Stimulated activated effector memory CD8-positive, alpha-beta T cell treated with anti-CD3 and anti-CD28 coated beads, Interleukin-12 subunit alpha, Interleukin-12 subunit beta, amount 100 ng/mL, for 72 hours (primary cell): ENCODE results near the gene NECTIN4.

Experiments used
- ATAC-seq: fragments of 150-1000 bp; cut with Tn5 transposase; 2 replicates; pipeline ENCODE4 v1.10.0; 2021
- DNase-seq, 2 donors: peaks; one replicate each; pipeline ENCODE4 v3.0.0; 2021 to 2022; ENCODE audit warnings: low spot score in 2 of 2
- H3K27ac Mint-ChIP-seq: one replicate; pipeline ENCODE4 v1.8.0; 2022; ENCODE audit warnings: mild to moderate bottlenecking, mixed read lengths
- H3K36me3 Mint-ChIP-seq: one replicate; pipeline ENCODE4 v1.8.0; 2022; ENCODE audit warnings: mild to moderate bottlenecking, mixed read lengths
- H3K4me1 Mint-ChIP-seq: one replicate; pipeline ENCODE4 v1.8.0; 2022; ENCODE audit warnings: mixed read lengths
- H3K4me3 Mint-ChIP-seq: one replicate; pipeline ENCODE4 v1.8.0; 2022; ENCODE audit warnings: mild to moderate bottlenecking, mixed read lengths
- H3K9me3 Mint-ChIP-seq: one replicate; pipeline ENCODE4 v1.8.0; 2022; ENCODE audit warnings: mixed read lengths

The NECTIN4 gene

GRCh38 chr1:161080441-161081405, 8.6 kb downstream of the NECTIN4 start:
- Mint-ChIP-seq H3K4me3 (no peak overlapping the region), H3K9me3 (no peaks in the 10 kb centered on the region), H3K36me3 (no peaks in the 10 kb centered on the region), H3K27ac (peak overlapping the region; percentile 7), H3K4me1 (no peaks in the 10 kb centered on the region)
- no peak for ATAC-seq
- no peak for DNase-seq

DNA sequence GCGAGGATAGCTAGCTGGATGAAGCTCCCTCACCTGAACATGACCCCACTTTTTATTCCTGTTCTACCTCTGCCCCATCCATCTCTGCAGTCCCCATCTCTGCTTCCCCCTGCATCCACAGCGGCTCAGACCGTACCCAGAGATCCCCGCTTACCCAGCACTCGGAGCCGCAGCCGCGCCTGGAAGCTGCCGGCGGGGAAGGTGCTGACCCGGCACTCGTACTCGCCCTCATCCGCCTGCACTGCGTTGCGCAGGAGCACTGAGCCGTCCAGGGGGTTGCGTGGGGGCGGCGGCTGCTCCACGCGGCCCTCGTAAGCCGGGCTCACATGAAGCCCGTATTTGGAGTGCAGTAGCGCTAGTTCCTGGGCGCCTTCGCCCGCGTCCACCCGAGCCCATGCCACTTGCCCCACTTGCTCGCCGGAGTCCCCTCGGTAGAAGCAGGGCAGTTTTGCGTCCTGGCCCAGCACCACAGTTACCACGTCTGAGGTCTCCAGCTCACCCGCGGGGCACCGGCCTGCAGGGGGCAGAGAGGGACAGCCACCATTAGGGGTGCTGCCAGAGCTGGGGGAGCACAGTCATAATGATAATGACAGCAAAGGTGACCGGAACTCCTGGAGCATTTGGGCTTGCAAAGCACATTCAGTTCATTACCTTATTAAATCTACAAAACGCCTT, 9.8 kb downstream of the NECTIN4 start:
- Mint-ChIP-seq H3K9me3 (no peaks in the 10 kb centered on the region), H3K36me3 (no peaks in the 10 kb centered on the region), H3K4me3 (no peak overlapping the region), H3K27ac (no peak overlapping the region), H3K4me1 (peaks cover under 1% of the 10 kb centered on the region)
- no peak for ATAC-seq
- DNase-seq: no peak

DNA sequence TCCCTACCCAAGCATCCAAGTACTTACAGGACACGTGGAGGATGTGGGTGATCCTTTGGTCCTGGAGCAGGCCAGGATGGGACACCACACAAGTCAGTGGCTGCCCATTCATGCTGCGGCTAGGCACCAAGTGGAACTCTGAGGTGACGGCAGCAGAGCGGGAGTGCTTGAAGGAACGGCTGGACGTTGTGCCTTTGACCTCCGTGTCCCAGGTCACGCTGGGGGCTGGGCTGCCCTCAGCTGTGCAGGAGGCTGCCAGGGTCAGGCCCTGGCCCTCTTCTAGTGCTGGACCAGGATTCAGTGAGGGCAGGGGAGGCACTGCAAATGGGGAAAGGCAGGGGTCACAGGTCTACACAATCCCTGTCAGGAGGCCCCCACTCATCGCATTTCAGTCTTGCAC, 11.9 kb downstream of the NECTIN4 start:
- no peaks in the 10 kb centered on the region for H3K9me3 Mint-ChIP-seq
- H3K4me1 Mint-ChIP-seq: peaks cover 12% of the 10 kb centered on the region
- DNase-seq (no peak), ATAC-seq (no peak)
- H3K27ac Mint-ChIP-seq: no peak overlapping the region
- no peak overlapping the region for H3K4me3 Mint-ChIP-seq
- H3K36me3 Mint-ChIP-seq: no peaks in the 10 kb centered on the region

DNA sequence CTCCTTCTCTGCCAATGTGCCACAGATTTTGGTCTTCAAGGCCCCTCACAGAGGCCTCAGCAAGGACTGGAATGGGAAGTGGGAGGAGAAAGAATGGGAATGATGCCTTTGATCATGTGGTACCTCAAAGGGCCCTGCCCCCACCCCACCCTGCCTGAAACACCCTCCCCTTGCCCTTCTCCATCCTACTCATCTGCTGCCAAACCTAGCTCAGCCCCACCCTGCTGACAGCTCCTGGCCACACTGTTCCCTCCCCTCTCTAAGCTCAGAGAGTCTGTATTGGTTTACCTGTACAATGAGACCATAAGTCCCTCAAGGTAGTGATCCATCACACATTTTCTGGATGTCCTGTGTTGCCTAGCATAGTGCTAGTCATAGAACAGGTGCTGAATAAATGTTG, 12.9 kb downstream of the NECTIN4 start:
- no peak overlapping the region for H3K4me3 Mint-ChIP-seq
- no peak for DNase-seq
- no peaks in the 10 kb centered on the region for H3K36me3 Mint-ChIP-seq
- no peaks in the 10 kb centered on the region for H3K9me3 Mint-ChIP-seq
- H3K27ac Mint-ChIP-seq: no peak overlapping the region
- no peak for ATAC-seq
- H3K4me1 Mint-ChIP-seq: peaks cover 22% of the 10 kb centered on the region

- ATAC-seq: no peak
- peaks cover 38% of the 10 kb centered on the region for H3K4me1 Mint-ChIP-seq
- no peaks in the 10 kb centered on the region for H3K9me3 Mint-ChIP-seq
- H3K4me3 Mint-ChIP-seq: no peak overlapping the region
- no peak for DNase-seq
- peaks cover 5% of the 10 kb centered on the region for H3K36me3 Mint-ChIP-seq
- H3K27ac Mint-ChIP-seq: peak overlapping the region; percentile 43
Measured at GRCh38 chr1:161074676-161075368, 14.5 kb downstream of the NECTIN4 start.

DNA sequence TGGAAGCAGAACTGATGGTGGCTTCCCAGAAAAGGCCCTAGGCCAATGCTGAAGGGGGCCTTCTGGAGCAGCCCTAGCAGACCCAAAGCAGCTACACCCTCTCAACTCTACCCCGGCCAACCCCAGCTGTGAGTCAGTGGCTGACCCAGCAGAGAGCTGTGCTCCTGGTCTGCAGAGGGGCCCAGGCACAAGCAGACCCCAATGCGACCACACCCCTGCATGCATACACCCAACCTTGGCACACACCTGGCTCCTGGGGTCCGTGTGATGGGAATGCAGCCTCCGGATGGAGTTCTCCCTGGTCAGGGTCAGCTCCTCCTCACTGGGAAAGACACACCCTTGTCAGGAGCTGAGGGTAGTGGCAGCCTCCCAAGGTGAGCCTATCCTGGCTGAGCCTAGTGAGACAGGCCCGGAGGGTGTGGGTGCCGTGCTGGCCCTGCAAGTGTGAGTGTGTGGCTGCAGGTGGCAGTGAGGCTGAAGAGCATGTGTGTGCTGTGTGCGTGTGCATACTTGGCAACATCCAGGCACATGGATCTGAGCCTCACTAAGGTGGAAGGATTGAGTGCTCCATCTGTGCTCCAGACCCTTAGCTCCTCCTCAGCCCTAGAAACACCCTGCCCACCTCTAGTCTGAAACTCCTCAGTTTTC, 15.8 kb downstream of the NECTIN4 start:
- no peak for ATAC-seq
- no peak for DNase-seq
- H3K4me3 Mint-ChIP-seq: no peak overlapping the region
- no peaks in the 10 kb centered on the region for H3K9me3 Mint-ChIP-seq
- peak overlapping the region; percentile 27 for H3K27ac Mint-ChIP-seq
- peaks cover 17% of the 10 kb centered on the region for H3K36me3 Mint-ChIP-seq
- H3K4me1 Mint-ChIP-seq: peaks cover 47% of the 10 kb centered on the region

DNA sequence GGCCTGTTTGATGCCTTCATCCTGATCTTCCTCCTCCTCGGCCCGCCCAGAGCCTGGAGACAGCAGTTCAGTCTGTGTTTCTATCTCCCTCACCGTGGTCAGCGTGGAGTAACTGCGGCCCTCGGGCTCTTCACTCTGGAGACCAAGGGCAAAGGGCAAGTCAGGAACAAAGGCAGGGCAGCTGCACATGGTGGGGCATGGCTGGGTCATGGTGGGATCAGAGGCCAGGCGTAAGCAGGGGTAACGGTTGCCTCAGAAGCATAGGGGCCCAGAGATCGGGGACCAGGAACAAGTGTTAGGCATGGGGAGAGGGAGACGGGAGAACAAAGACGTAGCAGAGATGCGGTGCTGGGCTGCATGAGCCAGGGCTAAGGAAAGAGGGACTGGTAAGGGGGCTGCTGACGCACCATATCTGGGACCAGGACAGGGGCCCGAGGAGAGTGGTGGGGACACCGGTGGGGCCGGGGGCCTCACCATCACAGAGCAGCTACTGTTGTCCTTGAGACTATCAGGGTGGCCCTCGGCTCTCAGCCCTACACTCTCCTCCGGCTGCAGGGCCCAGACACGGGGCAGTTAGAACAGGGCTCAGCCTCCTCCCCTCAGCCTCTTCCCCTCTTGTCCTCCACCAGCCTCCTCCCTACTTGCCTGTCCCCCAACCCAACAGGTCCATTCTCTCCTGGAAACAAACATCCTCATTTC, 16.5 kb downstream of the NECTIN4 start:
- Mint-ChIP-seq H3K4me1 (peaks cover 54% of the 10 kb centered on the region), H3K9me3 (no peaks in the 10 kb centered on the region), H3K27ac (peak overlapping the region; percentile 27), H3K36me3 (peaks cover 24% of the 10 kb centered on the region), H3K4me3 (no peak overlapping the region)
- ATAC-seq (no peak), DNase-seq (no peak)

DNA sequence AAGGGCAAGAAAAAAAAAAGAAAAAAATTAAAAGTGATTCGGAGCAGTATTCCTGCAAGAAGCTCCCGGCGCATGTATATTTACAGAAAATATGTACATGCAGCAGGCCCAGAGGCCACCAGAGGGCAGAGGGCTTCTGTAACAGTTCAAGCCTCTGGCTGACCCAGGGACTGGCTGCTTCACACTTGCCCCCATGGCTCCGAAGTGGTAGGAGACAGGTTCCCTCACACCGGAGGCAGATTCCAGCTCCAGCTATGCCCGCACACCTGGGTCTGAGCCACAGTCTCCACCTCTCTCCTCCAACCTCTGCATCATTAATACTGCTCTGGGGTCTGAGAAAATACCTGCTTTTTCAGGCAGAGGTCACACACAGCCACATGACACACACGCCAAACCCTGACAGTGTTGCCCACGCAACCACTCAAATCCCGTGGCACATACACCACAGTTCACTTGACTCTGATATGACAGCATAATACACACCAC, 17.4 kb downstream of the NECTIN4 start:
- Mint-ChIP-seq H3K27ac (peak overlapping the region; percentile 27), H3K9me3 (no peaks in the 10 kb centered on the region), H3K4me3 (no peak overlapping the region), H3K4me1 (peaks cover 64% of the 10 kb centered on the region), H3K36me3 (peaks cover 33% of the 10 kb centered on the region)
- peak in 1 of 2 donors; percentile 65 for DNase-seq
- peak; percentile 7 for ATAC-seq

- no peaks in the 10 kb centered on the region for H3K9me3 Mint-ChIP-seq
- peaks cover 75% of the 10 kb centered on the region for H3K4me1 Mint-ChIP-seq
- peaks cover 45% of the 10 kb centered on the region for H3K36me3 Mint-ChIP-seq
- peak overlapping the region; percentile 95 for H3K27ac Mint-ChIP-seq
- ATAC-seq (no peak), DNase-seq (no peak)
- H3K4me3 Mint-ChIP-seq: peak overlapping the region; percentile 82
Measured at GRCh38 chr1:161070761-161071160, 18.6 kb downstream of the NECTIN4 start.

DNA sequence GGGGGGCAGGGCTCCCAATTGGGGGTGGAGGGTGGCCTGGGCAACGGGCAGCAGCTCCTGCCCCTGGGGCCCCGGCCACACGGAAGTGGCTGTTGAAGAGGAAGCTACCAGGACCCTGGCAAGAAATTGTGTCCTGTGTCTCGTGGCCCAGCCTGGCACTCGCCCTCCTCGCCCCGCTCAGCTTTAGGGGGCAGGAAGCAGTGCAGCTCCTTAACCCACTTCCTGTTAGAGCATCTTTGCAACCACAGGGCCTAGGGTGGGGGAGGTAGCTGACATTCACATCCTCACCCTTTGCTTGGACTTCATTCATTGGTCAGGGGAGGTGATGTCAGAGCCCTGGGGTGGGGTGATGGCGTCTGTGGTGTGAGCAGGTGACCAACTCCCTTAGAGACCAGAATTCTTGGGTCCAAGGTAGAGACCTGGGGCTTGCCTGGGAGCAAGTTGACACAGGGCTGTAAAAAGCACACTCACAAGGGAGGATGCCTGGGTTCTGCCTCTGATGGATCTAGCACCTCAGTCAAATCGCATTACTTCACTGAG, 19.6 kb downstream of the NECTIN4 start, which contains the start of gene ARHGAP30:
Gene ARHGAP30, minus strand, starts transcription at position 161 of the 540 bp plus-strand sequence. CDS start 267 bp downstream, outside the sequence.
- Mint-ChIP-seq H3K4me3 (peak within 1 kb of the TSS; percentile 82), H3K36me3 (peaks cover 55% of the 10 kb centered on the region), H3K4me1 (peaks cover 77% of the 10 kb centered on the region), H3K27ac (peak within 1 kb of the TSS; percentile 95), H3K9me3 (no peaks in the 10 kb centered on the region)
- DNase-seq (peak; percentile 60 to 91), ATAC-seq (peak; percentile 88)

DNA sequence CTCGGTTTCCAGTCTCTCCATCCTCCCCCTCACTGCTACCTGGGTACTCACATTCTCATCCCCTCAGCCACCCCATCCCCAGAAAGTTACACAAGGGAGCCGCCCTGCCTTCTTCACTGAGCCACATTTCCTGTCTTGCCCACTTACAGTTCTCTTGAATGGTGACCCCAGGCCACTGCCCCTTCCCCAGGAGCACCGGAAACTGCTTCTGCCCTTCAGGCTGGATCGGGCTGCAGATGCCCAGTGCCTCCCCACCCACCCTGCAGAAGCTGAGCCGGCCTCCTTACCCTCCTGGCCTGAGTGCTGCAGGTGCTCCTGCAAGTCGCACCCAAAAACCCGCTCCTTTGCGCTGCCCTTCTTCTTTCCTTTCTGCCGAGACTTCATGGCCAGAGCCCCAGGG, 20.1 kb downstream of the NECTIN4 start:
- Mint-ChIP-seq H3K4me1 (peaks cover 79% of the 10 kb centered on the region), H3K9me3 (no peaks in the 10 kb centered on the region), H3K27ac (peak overlapping the region; percentile 95), H3K4me3 (peak overlapping the region; percentile 82), H3K36me3 (peaks cover 60% of the 10 kb centered on the region)
- DNase-seq: no peak
- ATAC-seq: no peak

- Mint-ChIP-seq H3K4me3 (peak overlapping the region; percentile 82), H3K4me1 (peaks cover 81% of the 10 kb centered on the region), H3K27ac (peak overlapping the region; percentile 95), H3K36me3 (peaks cover 67% of the 10 kb centered on the region), H3K9me3 (no peaks in the 10 kb centered on the region)
- DNase-seq (peak; percentile 58 to 91), ATAC-seq (peak; percentile 76)
Measured at GRCh38 chr1:161068306-161069234, 20.8 kb downstream of the NECTIN4 start.

DNA sequence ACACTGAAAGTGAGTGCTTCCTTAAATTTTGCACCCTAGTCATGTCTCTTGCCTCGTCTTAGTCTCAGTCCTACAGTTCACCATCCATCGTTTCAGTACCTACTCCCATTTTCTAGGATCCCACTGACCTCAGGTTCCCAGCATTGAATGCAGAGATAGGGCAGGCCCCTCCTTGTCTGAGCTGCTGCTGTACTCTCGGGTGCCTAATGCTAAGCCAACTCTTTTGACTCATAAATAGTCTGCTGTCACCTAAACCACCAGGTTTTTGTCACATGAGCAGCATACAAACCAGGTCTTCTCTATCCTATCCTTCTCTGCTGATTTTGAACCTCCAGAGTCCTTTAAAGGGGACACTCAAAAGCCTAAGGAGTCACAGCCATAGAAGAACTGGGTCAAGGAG, 22.7 kb downstream of the NECTIN4 start:
- no peak for DNase-seq
- Mint-ChIP-seq H3K9me3 (no peaks in the 10 kb centered on the region), H3K4me1 (peaks cover 87% of the 10 kb centered on the region), H3K36me3 (peaks cover 86% of the 10 kb centered on the region), H3K4me3 (peak overlapping the region; percentile 82), H3K27ac (peak overlapping the region; percentile 95)
- peak; percentile 57 for ATAC-seq
